Activated T-helper 1 cell treated with Interleukin-2 at 50 U/mL for 16 hours (primary cell): Measurements from ENCODE around the gene BOD1L1.

Source experiments
- DNase-seq: peaks from one replicate; pipeline ENCODE4 v3.0.0-alpha.2; 2020; ENCODE audit warnings: low read depth

BOD1L1 gene

GRCh38 chr4:13524504-13525243, 102.9 kb downstream of the BOD1L1 start:
- no peak for DNase-seq

- DNase-seq, result no peak
Measured at GRCh38 chr4:13523591-13524503, 103.7 kb downstream of the BOD1L1 start.

- DNase-seq, result no peak
Measured at GRCh38 chr4:13523105-13523477, 104.4 kb downstream of the BOD1L1 start.

- DNase-seq, result no peak
Measured at GRCh38 chr4:13522282-13523104, 105.0 kb downstream of the BOD1L1 start.

- DNase-seq, result no peak
Measured at GRCh38 chr4:13521047-13521446, 106.5 kb downstream of the BOD1L1 start.
